HG03280 (cell line): ENCODE measurements around the gene SHCBP1L.

Experiments
- ATAC-seq: cut with Tn5 transposase; IDR thresholded peaks from one replicate; pipeline ENCODE4 v1.9.1; 2021; ENCODE audit warnings: mild to moderate bottlenecking, moderate library complexity; ENCODE audit not compliant: unreplicated experiment

Gene SHCBP1L

DNA sequence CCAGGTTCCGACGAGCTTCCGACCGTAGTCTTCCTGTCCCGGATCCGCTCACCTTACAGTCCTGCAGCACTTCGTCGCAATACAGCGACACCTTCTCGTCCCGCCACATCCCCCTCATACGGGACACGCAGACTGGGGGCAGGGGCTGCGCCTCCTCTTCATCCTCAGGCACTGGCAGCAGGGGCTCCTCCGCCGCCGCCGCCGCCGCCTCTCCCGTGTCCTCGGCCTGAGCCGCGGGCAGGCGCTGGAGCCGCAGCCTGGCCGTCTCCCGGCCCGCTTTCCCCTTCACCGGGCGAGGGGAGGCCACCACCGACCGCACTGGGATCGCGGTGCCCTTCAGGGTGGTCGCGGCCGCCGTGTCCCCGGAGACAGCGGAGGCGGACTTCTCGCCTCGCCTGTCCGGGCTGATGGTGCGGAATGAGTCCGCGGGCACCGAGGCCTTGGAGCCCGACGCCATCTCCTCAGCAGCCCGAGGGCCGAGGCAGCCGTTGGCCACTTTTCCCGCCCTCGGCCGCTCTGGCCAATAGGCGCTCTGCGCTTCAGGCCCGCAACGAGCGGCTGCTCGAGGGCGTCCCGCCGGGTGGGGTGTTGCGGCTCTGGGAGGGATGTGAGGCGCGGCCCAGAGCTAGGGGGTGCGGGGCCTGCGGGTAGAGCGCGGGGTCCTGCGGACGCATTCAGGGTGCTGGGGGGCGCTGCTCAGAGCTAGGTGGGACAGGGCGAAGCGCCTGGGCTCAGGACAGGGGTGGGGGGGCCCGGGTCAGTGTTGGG, at the start of gene SHCBP1L:
Gene SHCBP1L, minus strand, starts transcription at position 490 of the 768 bp plus-strand sequence. Its CDS starts 33 bp downstream, at position 457.
- no peak for ATAC-seq

DNA sequence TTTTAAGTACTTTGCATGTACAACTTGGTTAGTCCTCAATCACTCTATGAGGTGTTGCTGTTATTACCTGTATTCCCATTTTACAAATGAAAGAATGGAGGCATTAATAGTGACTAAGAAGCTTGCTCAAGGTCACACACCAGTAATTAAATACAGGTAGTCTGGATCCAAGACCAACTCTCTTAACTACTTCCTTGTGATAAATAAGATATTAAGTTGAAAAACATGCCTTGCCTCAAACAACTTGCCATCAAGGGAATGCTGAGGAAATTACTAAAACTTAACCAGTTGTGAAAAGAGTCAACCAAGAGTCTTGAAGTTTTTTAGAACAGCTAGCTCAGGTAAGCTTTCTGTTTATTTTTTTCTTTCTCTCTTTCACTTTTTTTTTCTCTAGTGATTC, 49.3 kb upstream of the SHCBP1L start:
- no peak for ATAC-seq

DNA sequence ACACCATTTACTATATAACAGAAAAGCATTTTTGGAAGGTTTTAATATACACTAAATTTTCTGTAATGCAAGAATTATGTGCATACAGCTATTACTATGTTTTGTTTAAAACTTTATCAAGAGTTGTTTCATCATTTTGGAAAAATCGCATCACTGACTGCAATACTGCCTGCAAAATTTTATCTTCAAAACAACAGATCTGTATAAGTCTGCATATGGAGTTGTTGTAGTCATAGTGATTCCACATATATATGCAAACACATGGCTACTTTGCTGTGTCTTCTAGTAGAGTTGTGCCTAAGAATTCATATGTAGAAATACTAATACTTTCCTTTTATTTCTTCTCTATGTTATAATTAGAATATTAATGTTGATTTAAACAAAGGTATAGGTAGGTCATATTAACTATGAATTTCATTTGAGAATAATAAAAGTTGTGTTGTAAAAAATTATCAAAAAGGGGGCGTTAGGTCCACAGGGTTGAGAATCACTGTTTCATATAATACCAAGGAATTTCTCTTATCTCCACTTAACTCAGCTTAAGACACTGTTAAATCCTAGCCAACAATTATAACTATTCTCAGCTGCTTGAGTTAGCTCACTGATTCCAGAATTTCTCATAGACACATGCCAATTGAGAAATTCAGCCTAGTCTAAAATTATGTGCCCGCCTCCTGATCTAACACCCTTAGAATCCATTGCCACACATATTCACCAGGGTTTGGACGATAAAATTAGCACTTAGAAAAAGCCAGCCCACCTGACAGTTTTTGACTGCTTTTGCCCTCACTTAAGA, 47.4 kb upstream of the SHCBP1L start:
- no peak for ATAC-seq

DNA sequence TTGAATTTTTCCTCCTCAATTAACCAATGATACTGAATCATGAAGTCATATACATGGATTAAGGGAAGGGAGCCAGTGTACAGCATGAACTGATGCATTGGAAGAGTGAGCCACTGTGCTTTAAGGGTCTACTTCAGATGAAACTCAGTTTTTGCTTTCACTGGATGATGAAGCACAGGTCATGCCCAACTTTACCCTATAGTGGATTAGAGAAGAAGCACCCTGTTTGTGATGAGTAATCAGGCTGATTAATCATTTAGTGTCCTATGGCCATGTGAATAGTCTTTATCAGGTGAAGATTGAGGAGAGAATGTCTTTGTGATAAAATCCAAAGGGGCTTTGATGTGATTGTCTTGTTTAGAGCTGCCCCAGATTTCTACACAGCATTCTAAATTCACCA, 45.5 kb upstream of the SHCBP1L start:
- no peak for ATAC-seq

DNA sequence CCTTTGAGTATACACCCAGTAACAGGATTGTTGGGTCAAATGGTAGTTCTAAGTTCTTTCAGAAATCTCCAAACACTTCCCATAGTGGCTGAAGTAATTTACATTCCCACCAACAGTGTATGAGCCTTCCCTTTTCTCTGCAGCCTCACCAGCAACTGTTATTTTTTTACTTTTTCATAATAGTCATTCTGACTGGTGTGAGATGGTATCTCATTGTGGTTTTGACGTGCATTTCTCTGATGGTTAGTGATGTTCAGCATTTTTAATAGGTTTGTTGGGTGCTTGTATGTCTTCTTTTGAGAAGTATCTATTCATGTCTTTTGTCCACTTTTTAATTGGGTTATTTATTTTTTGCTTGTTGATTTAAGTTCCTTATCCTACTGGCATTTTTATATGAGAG, 43.9 kb upstream of the SHCBP1L start:
- ATAC-seq = no peak

DNA sequence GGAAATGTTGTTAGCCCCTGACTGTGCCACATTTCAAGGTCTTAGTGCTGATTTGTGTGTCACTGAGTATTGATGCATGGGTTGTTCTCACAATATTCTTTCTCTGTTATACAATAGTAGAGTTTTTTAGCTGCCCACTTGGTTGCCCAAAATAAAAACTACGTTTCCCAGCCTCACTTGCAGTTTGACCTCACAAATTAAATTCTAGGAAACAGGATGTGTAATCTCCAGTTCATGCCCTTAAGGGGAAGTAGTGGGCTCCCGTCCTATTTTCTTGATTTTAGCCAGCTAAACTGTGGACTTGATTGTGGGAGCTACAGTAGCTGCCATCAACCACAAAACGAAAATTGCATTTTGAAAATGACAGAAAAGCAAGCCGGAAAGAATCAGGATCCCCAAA, 42.9 kb upstream of the SHCBP1L start:
- ATAC-seq = no peak

DNA sequence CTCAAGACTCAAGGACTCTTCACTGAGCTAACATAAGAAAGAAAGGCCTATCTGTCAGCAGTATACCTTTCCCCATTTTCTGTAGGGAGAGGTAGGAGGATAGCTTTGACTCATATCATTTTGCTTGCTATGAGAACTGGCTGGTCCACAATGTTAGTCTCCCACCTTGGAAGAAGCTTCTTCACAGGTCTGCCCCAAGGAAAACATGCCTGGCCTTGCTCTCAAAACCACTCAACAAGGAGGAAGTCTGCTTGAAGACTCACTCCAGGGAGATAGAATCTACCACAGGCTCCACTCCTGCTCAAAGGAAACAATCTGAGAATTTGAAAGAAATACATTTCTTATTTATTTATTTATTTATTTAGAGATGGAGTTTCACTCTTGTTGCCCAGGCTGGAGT, 40.8 kb upstream of the SHCBP1L start:
- ATAC-seq = no peak

DNA sequence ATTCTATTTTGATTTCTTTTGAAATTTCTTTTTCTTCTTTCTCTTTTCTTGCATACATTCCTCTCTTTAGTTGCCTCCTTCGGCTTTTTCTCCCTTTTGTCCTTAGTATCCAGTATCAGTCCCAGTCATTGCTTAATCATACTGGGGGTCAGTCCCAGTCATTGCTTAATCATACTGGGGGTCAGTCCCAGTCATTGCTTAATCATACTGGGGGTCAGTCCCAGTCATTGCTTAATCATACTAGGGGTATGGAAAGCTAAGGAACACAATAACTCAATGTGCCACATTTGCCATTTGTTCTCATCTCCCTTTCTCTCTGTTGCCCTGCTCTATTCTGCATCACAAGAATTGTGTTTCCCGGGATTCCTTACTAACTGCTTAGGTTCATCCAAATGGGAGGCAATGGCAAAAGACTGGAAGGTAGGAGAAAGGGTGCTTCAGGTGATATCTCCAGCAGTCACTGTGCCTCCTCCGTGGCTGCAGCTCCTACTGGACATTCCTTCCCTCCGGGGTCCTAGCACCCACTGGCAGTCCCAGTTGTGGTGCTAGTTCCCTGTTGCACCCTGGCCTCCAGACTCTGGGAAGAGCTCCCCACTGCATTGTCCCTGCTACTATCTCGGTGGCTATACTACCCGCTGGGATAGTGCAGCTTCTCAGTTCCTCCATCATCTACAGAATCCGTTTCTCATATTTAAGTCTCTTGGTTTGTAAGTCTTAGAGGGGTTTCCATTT, 37.6 kb upstream of the SHCBP1L start:
- no peak for ATAC-seq

DNA sequence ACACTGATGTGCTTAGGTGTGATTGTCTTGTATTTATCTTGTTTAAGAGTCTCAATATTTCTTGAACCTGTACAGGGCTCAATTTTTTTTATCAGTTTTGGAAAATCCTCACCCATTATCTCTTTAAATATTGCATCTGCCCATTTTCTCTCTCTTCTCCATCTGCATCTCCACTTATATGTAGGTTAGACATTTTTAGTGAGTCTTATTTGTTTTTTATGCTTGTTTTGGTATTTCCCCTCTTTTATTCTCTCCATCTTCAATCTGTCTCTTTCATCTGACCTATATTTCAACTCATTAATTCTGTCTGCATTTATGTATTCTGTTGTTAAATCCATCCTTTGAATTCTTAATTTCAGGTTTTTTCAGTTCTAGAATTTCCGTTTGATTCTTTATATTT, 32.9 kb upstream of the SHCBP1L start:
- no peak for ATAC-seq

DNA sequence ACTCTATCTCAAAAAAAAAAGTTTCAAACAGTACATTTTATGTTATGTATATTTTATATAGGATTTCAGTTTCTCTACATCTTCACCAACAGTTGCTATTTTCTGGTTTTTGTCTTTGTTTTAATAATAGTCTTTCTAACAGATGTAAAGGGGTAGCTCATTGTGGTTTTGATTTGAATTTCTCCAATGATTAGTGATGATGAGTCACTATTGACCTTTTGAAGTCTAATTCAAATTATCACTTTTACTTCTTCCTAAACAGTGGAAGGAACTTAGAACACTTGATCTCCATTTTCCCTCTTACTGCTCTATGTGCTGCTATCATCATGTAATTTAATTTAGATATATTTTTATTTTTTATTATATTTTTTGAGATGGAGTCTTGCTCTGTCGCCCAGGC, 31.7 kb upstream of the SHCBP1L start:
- no peak for ATAC-seq

DNA sequence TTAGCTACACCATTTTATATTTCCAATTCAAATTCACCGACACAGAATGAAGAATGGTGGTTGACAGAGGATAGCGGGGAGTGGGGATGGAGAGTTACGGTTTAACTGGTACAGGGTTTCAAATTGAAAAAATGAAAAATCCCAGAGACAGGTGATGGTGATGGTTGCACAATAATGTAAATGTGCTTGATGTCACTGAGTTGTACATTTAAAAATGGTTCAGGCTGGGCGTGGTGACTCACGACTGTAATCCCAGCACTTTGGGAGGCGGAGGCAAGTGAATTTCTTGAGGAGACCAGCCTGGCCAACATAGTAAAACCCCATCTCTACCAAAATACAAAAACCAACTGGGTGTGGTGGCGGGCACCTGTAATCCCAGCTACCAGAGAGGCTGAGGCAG, 31.2 kb upstream of the SHCBP1L start:
- no peak for ATAC-seq

DNA sequence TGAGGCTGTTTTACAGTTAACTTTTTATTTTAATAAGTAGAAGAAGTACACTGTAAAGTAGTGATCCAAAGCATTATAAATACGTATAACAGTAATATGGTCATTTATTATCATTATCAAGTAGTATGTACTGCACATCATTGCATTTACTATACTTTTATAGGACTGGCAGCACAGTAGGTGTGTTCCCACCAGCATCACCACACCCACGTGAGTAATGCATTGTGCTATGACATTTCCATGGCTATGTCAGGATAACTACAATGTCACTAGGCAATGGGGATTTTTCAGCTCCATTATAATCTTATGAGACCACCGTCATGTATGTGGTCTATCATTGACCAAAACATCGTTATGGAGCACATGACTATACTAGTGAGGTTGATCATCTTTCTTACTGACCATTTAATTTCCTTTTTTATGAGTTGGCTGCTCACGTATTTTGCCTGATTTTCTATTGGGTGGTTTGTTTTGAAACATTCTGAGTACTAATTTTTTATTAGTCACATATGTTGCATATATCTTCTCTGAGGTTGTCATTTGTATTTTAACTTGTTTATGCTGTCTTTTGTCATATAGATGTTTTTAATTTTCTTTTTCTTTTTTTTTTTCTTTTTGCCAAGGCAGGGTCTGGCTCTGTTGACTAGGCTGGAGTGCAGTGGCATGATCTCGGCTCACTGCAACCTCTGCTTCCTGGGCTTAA, 25.3 kb upstream of the SHCBP1L start:
- no peak for ATAC-seq

DNA sequence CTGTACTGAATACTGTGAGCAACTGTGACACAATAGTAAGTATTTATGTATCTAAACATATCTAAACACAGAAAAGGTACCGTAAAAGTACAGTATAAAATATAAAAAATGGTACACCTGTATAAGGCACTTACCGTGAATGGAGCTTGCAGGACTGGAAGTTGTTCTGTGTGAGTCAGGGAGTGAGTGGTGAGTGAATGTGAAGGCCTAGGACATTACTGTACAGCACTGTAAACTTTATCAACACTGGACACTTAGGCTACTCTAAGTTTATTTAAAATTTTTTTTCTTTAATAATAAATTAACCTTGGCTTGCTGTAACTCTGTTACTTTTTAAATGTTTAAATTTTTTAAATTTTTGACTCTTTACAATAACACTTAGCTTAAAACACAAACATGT, 24.5 kb upstream of the SHCBP1L start:
- ATAC-seq = no peak

DNA sequence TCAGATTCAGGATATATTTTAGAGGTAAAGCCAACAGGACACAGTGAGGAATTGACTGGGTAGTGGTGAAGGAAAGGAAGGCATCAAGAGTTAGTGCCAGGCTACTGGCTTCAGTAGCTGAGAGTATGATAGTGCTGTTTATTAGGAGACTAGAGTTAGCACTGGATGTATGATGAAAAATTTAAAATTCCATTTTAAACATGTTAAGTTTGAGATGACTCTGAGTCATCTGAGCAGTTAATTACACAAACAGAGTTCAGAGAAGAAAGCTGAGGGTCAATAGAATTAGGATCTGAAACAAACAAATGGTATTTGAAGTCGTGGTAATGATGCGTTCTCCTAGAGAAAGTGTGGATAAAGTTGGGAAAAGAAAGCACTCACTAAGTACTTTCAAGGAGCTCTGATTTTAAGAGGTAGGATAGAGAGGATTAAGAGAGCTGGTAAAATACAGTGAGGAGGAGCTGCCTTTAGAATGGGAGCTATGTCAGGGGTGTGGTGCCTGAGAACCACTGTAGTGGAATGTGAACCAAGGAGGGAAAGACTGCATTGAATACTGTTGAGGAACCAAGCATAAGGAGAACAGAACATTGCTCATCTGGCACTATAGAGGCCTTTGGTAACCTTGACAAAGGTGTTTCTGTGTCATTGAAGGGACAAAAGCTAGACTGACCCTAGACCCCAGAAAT, 21.7 kb upstream of the SHCBP1L start:
- no peak for ATAC-seq

DNA sequence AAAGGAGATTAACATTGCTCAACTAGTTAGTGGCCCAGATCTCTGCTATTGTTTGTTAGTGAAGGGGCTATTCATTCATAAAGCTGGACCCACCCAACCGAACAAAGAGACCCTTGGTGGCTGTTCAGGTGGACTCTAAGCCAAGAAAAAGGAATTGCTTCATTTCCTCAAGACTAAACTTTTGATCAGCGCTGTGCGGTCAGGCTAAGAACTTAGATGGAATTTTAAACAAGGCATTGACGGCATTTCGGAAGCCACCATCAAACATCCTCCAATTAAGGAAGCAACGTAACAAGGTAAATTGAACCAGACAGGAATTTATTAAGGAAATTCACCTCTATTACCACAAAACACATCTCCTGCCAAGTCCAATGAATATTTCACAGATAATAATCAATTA, 19.9 kb upstream of the SHCBP1L start:
- ATAC-seq = no peak

DNA sequence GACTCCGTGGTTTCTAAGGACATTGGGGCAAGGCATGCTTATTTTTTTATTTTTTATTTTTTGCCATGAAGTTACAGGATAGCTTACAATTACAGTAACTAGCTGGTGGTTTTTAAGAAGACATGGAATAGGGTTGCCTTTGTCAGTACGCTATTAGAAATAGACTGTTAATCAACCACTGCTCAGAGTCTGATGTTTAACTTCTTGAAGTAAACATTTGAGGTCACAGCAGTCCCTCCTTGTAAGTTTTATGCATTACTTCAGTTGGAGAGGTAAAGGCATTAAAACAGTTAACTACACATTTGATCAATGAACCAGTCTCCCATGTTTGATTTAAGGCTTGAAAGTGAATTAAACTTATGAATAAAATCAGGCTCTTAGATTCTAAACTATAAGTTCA, 19.3 kb upstream of the SHCBP1L start:
- ATAC-seq = no peak

DNA sequence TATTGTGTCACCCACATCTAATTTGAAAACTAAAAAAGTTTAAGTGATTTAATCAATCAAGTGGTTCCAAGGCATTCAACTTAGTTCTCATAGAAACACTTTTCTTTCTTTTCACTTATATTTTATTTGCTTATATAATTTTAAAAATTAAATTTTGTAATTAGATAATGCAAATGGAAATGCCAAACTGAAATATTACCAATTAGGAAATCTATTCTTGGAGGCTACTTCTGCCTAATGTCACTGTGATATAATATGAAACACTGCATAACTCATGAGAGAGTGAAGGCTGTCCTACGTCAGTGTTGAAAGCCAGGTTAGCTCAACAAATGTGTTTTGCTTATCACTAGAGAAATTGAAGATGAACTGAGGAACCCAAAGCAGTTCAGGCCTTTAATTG, 18.3 kb upstream of the SHCBP1L start:
- ATAC-seq = no peak

DNA sequence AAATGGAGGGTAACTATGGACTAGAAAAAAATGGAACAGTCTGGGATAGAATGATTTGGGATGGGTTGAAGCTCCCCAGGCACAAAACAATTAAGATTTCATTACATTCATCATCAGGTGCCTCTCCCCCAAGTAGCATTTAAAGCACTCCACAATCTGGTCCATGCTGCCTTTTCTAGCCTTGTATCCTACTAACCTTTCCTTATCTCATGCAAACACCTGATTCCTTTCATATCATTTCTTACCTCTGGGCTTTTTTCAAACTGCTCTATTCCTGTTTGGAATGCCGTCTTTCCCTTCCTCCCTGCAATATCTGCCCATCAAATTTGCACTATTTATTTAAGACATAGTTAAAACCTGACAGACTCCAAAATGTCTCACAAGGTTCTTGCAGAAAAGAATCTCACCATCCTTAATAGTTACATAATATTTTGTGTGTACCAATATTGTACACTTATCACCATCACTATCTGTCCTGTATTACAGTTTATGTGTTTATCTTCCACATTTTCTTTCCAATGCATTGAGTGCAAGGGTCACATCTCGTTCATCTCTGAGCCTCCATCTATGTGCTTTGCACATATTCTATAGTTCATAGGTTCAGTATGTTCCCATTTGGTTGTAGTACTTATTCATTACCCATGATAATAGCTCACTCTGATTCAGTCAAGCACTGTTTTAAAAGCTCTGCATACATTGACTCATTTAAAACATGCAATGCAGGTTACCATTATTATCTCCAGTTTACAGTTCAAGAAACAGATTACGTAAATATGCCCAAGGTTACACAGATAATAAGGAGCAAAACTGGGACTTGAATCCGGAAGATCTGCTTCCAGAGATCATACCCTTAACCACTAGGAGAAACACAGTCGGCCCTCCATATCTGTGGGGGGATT, 16.1 kb upstream of the SHCBP1L start:
- no peak for ATAC-seq

DNA sequence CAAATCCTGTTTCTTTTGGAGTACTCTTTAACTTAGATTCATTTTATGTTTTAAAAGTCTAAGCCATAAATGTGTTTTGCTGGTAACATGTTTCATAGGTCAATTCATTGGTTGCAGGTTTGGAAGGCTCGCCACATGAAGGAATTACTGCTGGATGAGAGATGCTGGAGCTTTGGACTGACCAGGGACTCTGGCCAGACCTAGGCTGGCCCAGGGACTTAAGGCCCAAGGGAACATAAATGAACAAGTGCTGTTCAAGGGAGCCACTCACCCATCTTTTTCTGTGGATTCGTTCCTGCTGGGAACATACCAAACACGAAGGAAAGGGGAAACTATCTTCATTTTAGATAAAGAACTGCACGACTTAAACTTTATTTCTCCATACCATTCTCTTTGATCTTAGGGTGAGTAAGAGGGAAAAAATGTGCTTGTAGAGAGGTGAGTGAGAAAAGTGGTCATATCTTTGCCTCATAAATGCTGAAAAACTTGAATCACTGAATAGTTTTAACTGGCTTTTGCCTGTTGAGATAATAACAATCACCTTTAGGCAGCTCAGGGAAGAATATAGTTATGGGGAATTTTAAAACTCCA, 15.3 kb upstream of the SHCBP1L start:
- no peak for ATAC-seq
